HEK293 (cell line): ENCODE results near the gene FHIT.

Experiments
- BCL11A ChIP-seq: fragments of 450-650 bp; formaldehyde crosslinking; IDR thresholded peaks from 2 replicates; pipeline ENCODE4 v1.5.1; 2016; ENCODE audit warnings: low read depth, missing biosample characterization, missing genetic modification characterization
- GLI4 ChIP-seq: fragments of 450-650 bp; formaldehyde crosslinking; IDR thresholded peaks from 2 replicates; pipeline ENCODE4 v1.5.1; 2016; ENCODE audit warnings: missing biosample characterization, missing genetic modification characterization
- IKZF3 ChIP-seq: fragments of 450-650 bp; IDR thresholded peaks from 2 replicates; pipeline ENCODE4 v1.5.0; 2018; ENCODE audit warnings: missing biosample characterization, mild to moderate bottlenecking, missing genetic modification characterization, moderate library complexity
- MZF1 ChIP-seq: fragments of 450-650 bp; formaldehyde crosslinking; IDR thresholded peaks from 2 replicates; pipeline ENCODE4 v1.5.1; 2017; ENCODE audit warnings: missing biosample characterization, missing genetic modification characterization, borderline replicate concordance
- REST ChIP-seq: fragments of 450-650 bp; formaldehyde crosslinking; IDR thresholded peaks from 2 replicates; pipeline ENCODE4 v1.5.1; 2016; ENCODE audit warnings: missing biosample characterization, missing genetic modification characterization
- YY1 ChIP-seq: fragments of 450-650 bp; formaldehyde crosslinking; IDR thresholded peaks from 2 replicates; pipeline ENCODE4 v1.5.1; 2018; ENCODE audit warnings: missing biosample characterization, missing genetic modification characterization
- ZBTB7A ChIP-seq: fragments of 450-650 bp; formaldehyde crosslinking; IDR thresholded peaks from 2 replicates; pipeline ENCODE4 v1.5.1; 2016; ENCODE audit warnings: low read depth, missing biosample characterization, missing genetic modification characterization
- ZNF132 ChIP-seq: fragments of 450-650 bp; formaldehyde crosslinking; IDR thresholded peaks from 2 replicates; pipeline ENCODE4 v1.5.1; 2017; ENCODE audit warnings: missing biosample characterization, missing genetic modification characterization, borderline replicate concordance
- ZNF274 ChIP-seq, 2 experiments: fragments of 200-500 bp in 1 of 2; fragments of 450-650 bp in 1 of 2; sonication (Bioruptor generic) in 1 of 2; formaldehyde crosslinking in 1 of 2; IDR thresholded peaks; 2 replicates each; pipeline versions ENCODE4 v1.5.1 to v1.6.1; 2014 to 2016; ENCODE audit warnings: borderline replicate concordance in 1 of 2, inconsistent platforms in 1 of 2, low read length in 1 of 2, missing biosample characterization in 1 of 2, missing genetic modification characterization in 1 of 2
- ZNF335 ChIP-seq: fragments of 450-650 bp; formaldehyde crosslinking; conservative IDR thresholded peaks from 2 replicates; pipeline ENCODE4 v1.5.1; 2016; ENCODE audit warnings: missing biosample characterization, missing genetic modification characterization
- ZSCAN30 ChIP-seq: fragments of 450-650 bp; IDR thresholded peaks from 2 replicates; pipeline ENCODE4 v1.5.1; 2018; ENCODE audit warnings: missing biosample characterization, mild to moderate bottlenecking, missing genetic modification characterization, moderate library complexity
- TF ChIP-seq, protein P1 (sequence below): fragments of 450-650 bp; formaldehyde crosslinking; IDR thresholded peaks from 2 replicates; pipeline ENCODE4 v1.5.1; 2016; ENCODE audit warnings: missing biosample characterization, missing genetic modification characterization
- TF ChIP-seq, protein P2 (sequence below): fragments of 450-650 bp; formaldehyde crosslinking; IDR thresholded peaks from 2 replicates; pipeline ENCODE4 v1.5.1; 2016; ENCODE audit warnings: missing biosample characterization, missing genetic modification characterization
- TF ChIP-seq, protein P3 (sequence below): fragments of 450-650 bp; formaldehyde crosslinking; conservative IDR thresholded peaks from 2 replicates; pipeline ENCODE4 v1.5.1; 2016; ENCODE audit warnings: low read depth, missing biosample characterization, missing genetic modification characterization

DNA sequence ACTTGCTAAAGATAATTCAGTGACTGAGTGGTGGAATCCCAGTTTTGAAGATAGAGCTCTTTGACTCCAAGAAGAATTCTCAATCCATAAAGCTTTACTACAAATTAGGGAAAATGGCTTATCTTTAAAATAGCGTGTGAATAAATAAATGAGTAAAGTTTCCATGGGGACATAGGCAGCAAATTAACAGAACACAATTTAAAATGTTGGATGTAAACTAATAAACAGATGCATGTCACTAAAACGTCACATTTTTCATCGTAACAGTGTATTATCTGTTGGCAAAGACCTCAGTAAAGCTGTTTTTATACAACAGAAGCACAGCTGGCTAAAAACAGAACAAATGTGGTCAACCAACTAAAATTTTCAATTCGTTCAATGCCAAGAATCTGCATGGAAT lies 1287.6 kb downstream of the FHIT start:
- TF ChIP-seq ZNF274 (IDR thresholded peaks at IDR 0.05; ENCODE audit: low read length): no peak
- TF ChIP-seq ZNF274 (tag by site-specific recombination; IDR thresholded peaks at IDR 0.05; ENCODE audit: borderline replicate concordance): no peak
- TF ChIP-seq, protein P1, sequence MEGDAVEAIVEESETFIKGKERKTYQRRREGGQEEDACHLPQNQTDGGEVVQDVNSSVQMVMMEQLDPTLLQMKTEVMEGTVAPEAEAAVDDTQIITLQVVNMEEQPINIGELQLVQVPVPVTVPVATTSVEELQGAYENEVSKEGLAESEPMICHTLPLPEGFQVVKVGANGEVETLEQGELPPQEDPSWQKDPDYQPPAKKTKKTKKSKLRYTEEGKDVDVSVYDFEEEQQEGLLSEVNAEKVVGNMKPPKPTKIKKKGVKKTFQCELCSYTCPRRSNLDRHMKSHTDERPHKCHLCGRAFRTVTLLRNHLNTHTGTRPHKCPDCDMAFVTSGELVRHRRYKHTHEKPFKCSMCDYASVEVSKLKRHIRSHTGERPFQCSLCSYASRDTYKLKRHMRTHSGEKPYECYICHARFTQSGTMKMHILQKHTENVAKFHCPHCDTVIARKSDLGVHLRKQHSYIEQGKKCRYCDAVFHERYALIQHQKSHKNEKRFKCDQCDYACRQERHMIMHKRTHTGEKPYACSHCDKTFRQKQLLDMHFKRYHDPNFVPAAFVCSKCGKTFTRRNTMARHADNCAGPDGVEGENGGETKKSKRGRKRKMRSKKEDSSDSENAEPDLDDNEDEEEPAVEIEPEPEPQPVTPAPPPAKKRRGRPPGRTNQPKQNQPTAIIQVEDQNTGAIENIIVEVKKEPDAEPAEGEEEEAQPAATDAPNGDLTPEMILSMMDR (tag by site-specific recombination): no peak
- TF ChIP-seq MZF1 (tag by site-specific recombination): no peak
- TF ChIP-seq ZBTB7A: no peak
- no peak for TF ChIP-seq REST (tag by site-specific recombination)
- no peak for TF ChIP-seq YY1 (tag by site-specific recombination)
- no peak for TF ChIP-seq GLI4 (tag by site-specific recombination)
- TF ChIP-seq BCL11A (tag by site-specific recombination): no peak
- no peak for TF ChIP-seq ZNF132 (tag by site-specific recombination)
- no peak for TF ChIP-seq IKZF3 (tag by site-specific recombination)
- TF ChIP-seq ZNF335 (tag by site-specific recombination): no peak
- TF ChIP-seq, protein P2, sequence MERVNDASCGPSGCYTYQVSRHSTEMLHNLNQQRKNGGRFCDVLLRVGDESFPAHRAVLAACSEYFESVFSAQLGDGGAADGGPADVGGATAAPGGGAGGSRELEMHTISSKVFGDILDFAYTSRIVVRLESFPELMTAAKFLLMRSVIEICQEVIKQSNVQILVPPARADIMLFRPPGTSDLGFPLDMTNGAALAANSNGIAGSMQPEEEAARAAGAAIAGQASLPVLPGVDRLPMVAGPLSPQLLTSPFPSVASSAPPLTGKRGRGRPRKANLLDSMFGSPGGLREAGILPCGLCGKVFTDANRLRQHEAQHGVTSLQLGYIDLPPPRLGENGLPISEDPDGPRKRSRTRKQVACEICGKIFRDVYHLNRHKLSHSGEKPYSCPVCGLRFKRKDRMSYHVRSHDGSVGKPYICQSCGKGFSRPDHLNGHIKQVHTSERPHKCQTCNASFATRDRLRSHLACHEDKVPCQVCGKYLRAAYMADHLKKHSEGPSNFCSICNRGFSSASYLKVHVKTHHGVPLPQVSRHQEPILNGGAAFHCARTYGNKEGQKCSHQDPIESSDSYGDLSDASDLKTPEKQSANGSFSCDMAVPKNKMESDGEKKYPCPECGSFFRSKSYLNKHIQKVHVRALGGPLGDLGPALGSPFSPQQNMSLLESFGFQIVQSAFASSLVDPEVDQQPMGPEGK: no peak
- TF ChIP-seq, protein P3, sequence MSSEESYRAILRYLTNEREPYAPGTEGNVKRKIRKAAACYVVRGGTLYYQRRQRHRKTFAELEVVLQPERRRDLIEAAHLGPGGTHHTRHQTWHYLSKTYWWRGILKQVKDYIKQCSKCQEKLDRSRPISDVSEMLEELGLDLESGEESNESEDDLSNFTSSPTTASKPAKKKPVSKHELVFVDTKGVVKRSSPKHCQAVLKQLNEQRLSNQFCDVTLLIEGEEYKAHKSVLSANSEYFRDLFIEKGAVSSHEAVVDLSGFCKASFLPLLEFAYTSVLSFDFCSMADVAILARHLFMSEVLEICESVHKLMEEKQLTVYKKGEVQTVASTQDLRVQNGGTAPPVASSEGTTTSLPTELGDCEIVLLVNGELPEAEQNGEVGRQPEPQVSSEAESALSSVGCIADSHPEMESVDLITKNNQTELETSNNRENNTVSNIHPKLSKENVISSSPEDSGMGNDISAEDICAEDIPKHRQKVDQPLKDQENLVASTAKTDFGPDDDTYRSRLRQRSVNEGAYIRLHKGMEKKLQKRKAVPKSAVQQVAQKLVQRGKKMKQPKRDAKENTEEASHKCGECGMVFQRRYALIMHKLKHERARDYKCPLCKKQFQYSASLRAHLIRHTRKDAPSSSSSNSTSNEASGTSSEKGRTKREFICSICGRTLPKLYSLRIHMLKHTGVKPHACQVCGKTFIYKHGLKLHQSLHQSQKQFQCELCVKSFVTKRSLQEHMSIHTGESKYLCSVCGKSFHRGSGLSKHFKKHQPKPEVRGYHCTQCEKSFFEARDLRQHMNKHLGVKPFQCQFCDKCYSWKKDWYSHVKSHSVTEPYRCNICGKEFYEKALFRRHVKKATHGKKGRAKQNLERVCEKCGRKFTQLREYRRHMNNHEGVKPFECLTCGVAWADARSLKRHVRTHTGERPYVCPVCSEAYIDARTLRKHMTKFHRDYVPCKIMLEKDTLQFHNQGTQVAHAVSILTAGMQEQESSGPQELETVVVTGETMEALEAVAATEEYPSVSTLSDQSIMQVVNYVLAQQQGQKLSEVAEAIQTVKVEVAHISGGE (tag by site-specific recombination): no peak
- no peak for TF ChIP-seq ZSCAN30 (tag by site-specific recombination)
